GM23248 (cell line): ENCODE measurements around the gene KY. TPM values are rescaled to one million over a fixed set of nuclear protein-coding genes. Genes with fewer than 3 reads are reported as not detected.
A peak's percentile ranks its signal among the peaks of the same experiment; 100 is the strongest.
"Not testable (repeated sequence)": the region's sequence is repeated elsewhere in the genome, so short reads cannot be mapped to it uniquely, and the experiment has no call there.

Source experiments
- DNase-seq: peaks from one replicate; pipeline ENCODE4 v3.0.0-alpha.2; 2015
- H2AFZ ChIP-seq: fragments of 200-600 bp; sonication (generic); 2 replicates; pipeline ENCODE4 v1.6.1; 2016; ENCODE audit warnings: antibody characterized with exemption
- H3F3A ChIP-seq: fragments of 200-600 bp; sonication (generic); 2 replicates; pipeline ENCODE4 v1.6.1; 2016; ENCODE audit warnings: mild to moderate bottlenecking, antibody characterized with exemption, mixed run types; ENCODE audit not compliant: insufficient read depth
- H3K27ac ChIP-seq: fragments of 200-600 bp; sonication (generic); 2 replicates; pipeline ENCODE4 v1.5.1; 2016; ENCODE audit warnings: mild to moderate bottlenecking
- H3K27me3 ChIP-seq: fragments of 200-600 bp; sonication (generic); replicated peaks from 2 replicates; pipeline ENCODE4 v1.6.1; 2016; ENCODE audit warnings: mild to moderate bottlenecking; ENCODE audit not compliant: insufficient read depth
- H3K36me3 ChIP-seq: fragments of 200-600 bp; sonication (generic); 2 replicates; pipeline ENCODE4 v1.6.1; 2016; ENCODE audit warnings: low read depth, mild to moderate bottlenecking
- H3K4me1 ChIP-seq: fragments of 200-600 bp; sonication (generic); 2 replicates; pipeline ENCODE4 v1.6.1; 2016; ENCODE audit warnings: mild to moderate bottlenecking; ENCODE audit not compliant: insufficient read depth
- H3K4me2 ChIP-seq: fragments of 200-600 bp; sonication (generic); one replicate; pipeline ENCODE4 v1.6.1; 2016; ENCODE audit warnings: mild to moderate bottlenecking; ENCODE audit not compliant: unreplicated experiment
- H3K4me3 ChIP-seq: fragments of 200-600 bp; sonication (generic); 2 replicates; pipeline ENCODE4 v1.5.1; 2016; ENCODE audit warnings: mild to moderate bottlenecking
- H3K79me2 ChIP-seq: fragments of 200-600 bp; sonication (generic); 2 replicates; pipeline ENCODE4 v1.6.1; 2016; ENCODE audit warnings: mild to moderate bottlenecking; ENCODE audit not compliant: insufficient read depth
- H3K9ac ChIP-seq: fragments of 200-600 bp; sonication (generic); 2 replicates; pipeline ENCODE4 v1.6.1; 2016; ENCODE audit warnings: mild to moderate bottlenecking
- H3K9me2 ChIP-seq: fragments of 200-600 bp; sonication (generic); 2 replicates; pipeline ENCODE4 v1.6.1; 2016; ENCODE audit warnings: mixed run types, mild to moderate bottlenecking, moderate library complexity; ENCODE audit not compliant: insufficient read depth
- H3K9me3 ChIP-seq: fragments of 200-600 bp; sonication (generic); one replicate; pipeline ENCODE4 v1.6.1; 2017; ENCODE audit warnings: low read depth
- H4K20me1 ChIP-seq: fragments of 200-600 bp; sonication (generic); 2 replicates; pipeline ENCODE4 v1.6.0; 2016; ENCODE audit not compliant: insufficient read depth
- EZH2 ChIP-seq: fragments of 200-600 bp; sonication (generic); IDR thresholded peaks from 2 replicates; pipeline ENCODE4 v1.6.1; 2018; ENCODE audit warnings: antibody characterized with exemption, mild to moderate bottlenecking; ENCODE audit not compliant: insufficient read depth, poor library complexity, severe bottlenecking
- EZH2phosphoT487 ChIP-seq: fragments of 200-600 bp; sonication (generic); IDR thresholded peaks from 2 replicates; pipeline ENCODE4 v1.6.1; 2018; ENCODE audit warnings: antibody characterized with exemption, moderate library complexity, mild to moderate bottlenecking, low read depth; ENCODE audit not compliant: insufficient read depth
- whole genome bisulfite sequencing, 2 experiments: methylation state at CpG; one replicate each; pipeline ENCODE4 v1.1.6; 2015 to 2017; ENCODE audit warnings: low lambda C conversion rate in 2 of 2, low coverage in 1 of 2; ENCODE audit errors: missing lambda C conversion rate in 2 of 2; 5-methylcytosine and 5-hydroxymethylcytosine counted together
- in situ Hi-C: fragments of 300-500 bp; cut with MboI; formaldehyde crosslinking; loops from 2 replicates; pipeline ENCODE4 v1.15.0; 2020
- polyA plus RNA-seq: library from polyadenylated mRNA; unstranded; fragments of >200 nt; fragmentation: Nextera tagmentation; extraction: Ambion mirVana; gene quantifications from 2 replicates; pipeline ENCODE4 v1.2.1, GENCODE V29; 2016
- total RNA-seq: library from RNA; depleted of rRNA; stranded (reverse); fragments of >200 nt; shearing (Covaris generic); gene quantifications from 2 replicates; pipeline ENCODE4 v1.2.3, GENCODE V29; 2014

KY gene
- total and polyA plus RNA-seq, 2 experiments from 2014 or later = 0.65 to 0.76 TPM

DNA sequence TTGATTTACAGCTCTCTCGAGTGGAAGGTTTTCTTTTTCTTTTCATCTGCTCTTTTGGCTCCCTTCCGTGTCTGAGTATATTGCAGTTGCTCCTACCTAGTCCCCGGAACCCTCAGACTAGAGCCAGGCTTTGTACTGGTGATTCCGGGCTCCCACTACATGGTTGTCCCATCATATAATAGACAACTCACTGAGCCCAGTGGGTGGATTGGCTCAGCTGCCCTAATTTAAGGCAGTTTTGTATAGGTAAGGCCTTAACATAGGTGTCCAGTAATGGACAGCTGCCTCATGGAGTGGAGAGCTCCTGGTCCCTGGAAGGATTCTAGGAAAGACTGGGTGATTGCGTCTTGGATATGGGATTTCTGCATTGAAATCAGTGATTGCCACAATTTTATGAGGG lies 58.0 kb downstream of the KY start:
- Histone ChIP-seq H3K79me2 (no peaks in the 10 kb centered on the region), H3K9me3 (no peaks in the 10 kb centered on the region), H3K4me2 (no peak overlapping the region), H2AFZ (no peak overlapping the region), H3K36me3 (no peaks in the 10 kb centered on the region), H4K20me1 (no peaks in the 10 kb centered on the region), H3K9me2 (no peaks in the 10 kb centered on the region), H3K4me3 (no peak overlapping the region), H3F3A (no peaks in the 10 kb centered on the region), H3K27me3 (no peaks in the 10 kb centered on the region), H3K9ac (no peak overlapping the region), H3K27ac (no peak overlapping the region), H3K4me1 (no peaks in the 10 kb centered on the region)
- WGBS, 2 experiments = 65 to 66% methylated on average over 5 of the region's 5 CpGs
- DNase-seq = no peak
- in situ Hi-C loops = no loop called here
- no peak for TF ChIP-seq EZH2phosphoT487
- TF ChIP-seq EZH2 = no peak

DNA sequence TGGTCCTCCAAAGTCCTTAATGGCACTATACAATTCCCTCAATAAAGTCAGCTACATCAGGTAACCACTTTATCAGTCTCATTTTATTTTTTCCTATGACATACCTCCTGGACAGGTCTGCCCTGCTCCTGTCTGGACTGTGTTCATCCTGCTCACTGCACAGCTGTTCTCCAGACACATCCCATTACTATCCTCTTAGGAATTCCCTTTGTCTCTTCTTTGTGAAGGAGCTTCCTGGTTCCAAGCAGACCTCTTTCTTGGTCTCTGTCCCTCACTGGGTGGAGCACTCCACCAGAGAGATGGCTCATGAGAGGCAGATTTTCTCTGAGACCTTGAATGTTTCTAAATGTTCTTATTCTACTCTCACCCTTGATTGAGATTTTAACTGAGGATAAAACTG lies 60.1 kb downstream of the KY start:
- Histone ChIP-seq H2AFZ (no peak overlapping the region), H3K27me3 (no peaks in the 10 kb centered on the region), H3K36me3 (no peaks in the 10 kb centered on the region), H3K9ac (no peak overlapping the region), H3K27ac (no peak overlapping the region), H3K4me1 (no peaks in the 10 kb centered on the region), H3K79me2 (no peaks in the 10 kb centered on the region), H3K9me3 (no peaks in the 10 kb centered on the region), H3K9me2 (no peaks in the 10 kb centered on the region), H3K4me3 (no peak overlapping the region), H3F3A (no peaks in the 10 kb centered on the region), H3K4me2 (no peak overlapping the region), H4K20me1 (no peaks in the 10 kb centered on the region)
- in situ Hi-C loops = no loop called here
- peak; percentile 28 for DNase-seq
- no peak for TF ChIP-seq EZH2
- no peak for TF ChIP-seq EZH2phosphoT487

DNA sequence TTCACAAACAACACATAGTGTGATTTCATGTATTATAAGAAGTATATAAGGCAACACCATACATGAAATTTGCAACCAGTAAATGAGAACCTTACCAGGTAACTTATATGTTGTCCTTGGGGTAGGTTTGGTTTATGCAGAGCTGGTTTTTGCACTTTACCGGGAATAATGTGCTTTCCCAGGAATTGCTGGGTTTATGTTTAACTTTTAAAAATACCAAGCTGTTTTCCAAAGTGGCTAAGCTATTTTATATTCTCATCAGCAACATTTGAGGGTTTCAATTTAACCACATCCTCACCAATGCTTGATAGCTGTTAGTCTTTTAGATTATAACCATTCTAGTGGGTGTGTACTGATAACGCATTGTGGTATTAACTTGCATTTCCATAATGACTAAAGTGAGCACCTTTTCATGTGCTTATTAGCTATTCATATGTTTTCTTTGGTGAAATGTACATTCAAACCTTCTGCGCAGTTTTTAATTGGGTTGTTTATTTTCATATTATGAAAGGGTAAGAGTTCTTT lies 71.6 kb downstream of the KY start:
- Histone ChIP-seq H3F3A (no peaks in the 10 kb centered on the region), H2AFZ (no peak overlapping the region), H3K9ac (no peak overlapping the region), H3K36me3 (no peaks in the 10 kb centered on the region), H3K79me2 (no peaks in the 10 kb centered on the region), H3K4me2 (no peak overlapping the region), H3K27me3 (no peaks in the 10 kb centered on the region), H3K9me2 (no peaks in the 10 kb centered on the region), H3K4me3 (no peak overlapping the region), H3K9me3 (no peaks in the 10 kb centered on the region), H4K20me1 (no peaks in the 10 kb centered on the region), H3K27ac (no peak overlapping the region), H3K4me1 (no peaks in the 10 kb centered on the region)
- in situ Hi-C loops = no loop called here
- 87 to 90% methylated on average over 3 of the region's 3 CpGs for WGBS, 2 experiments
- TF ChIP-seq EZH2 = no peak
- no peak for TF ChIP-seq EZH2phosphoT487
- no peak for DNase-seq

DNA sequence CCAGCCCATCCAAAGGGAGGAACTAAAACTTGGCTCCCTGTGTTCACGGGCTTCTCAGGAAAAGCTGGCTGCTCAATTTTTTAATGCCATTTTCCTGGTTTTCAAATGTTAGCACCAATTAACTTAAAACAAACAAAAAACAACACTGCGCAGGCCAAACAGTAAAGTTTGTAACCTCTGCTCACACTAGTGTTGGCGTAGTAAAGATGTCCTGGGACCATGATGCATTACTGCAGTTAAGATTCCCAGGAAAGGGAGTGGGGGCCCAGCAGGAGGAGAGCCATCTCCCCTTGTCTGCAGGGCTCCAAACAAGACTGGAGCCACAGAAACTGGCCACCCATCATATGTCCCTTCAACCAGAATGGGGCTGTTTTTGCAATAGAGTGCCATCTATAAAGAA lies 74.0 kb downstream of the KY start:
- TF ChIP-seq EZH2 (no peak), EZH2phosphoT487 (no peak)
- WGBS, 2 experiments = 66 to 86% methylated on average over 3 of the region's 3 CpGs
- Histone ChIP-seq H3F3A (no peaks in the 10 kb centered on the region), H3K36me3 (no peaks in the 10 kb centered on the region), H3K79me2 (no peaks in the 10 kb centered on the region), H3K27me3 (no peaks in the 10 kb centered on the region), H3K4me2 (no peak overlapping the region), H3K9me3 (no peaks in the 10 kb centered on the region), H4K20me1 (no peaks in the 10 kb centered on the region), H2AFZ (no peak overlapping the region), H3K9ac (no peak overlapping the region), H3K4me1 (no peaks in the 10 kb centered on the region), H3K4me3 (no peak overlapping the region), H3K27ac (no peak overlapping the region), H3K9me2 (no peaks in the 10 kb centered on the region)
- in situ Hi-C loops = no loop called here
- DNase-seq = no peak

DNA sequence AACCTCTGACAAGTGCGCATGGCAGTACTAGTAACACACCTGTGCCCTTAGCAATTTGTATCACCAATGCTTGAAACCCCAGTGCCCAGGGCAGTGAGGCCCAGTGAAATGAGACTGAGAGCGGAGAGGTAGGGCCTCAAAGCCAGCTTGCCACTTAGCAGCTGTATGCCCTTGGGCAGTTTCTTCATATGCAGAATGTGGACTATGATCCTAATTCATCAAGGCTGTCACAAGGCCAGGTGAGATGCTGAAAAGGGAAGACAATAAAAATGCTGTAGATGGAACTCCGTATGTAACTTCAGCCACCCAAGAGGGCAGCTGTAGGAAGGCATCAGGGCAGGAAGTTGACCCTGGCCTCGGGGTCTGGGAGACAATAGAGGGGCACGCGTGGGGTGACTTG lies 74.4 kb downstream of the KY start:
- Histone ChIP-seq H3K27me3 (no peaks in the 10 kb centered on the region), H3K9me2 (no peaks in the 10 kb centered on the region), H3K4me2 (no peak overlapping the region), H3K36me3 (no peaks in the 10 kb centered on the region), H3F3A (no peaks in the 10 kb centered on the region), H4K20me1 (no peaks in the 10 kb centered on the region), H3K4me3 (no peak overlapping the region), H3K27ac (no peak overlapping the region), H3K9me3 (no peaks in the 10 kb centered on the region), H3K4me1 (no peaks in the 10 kb centered on the region), H3K9ac (no peak overlapping the region), H2AFZ (no peak overlapping the region), H3K79me2 (no peaks in the 10 kb centered on the region)
- WGBS, 2 experiments = 60 to 62% methylated on average over 6 of the region's 6 CpGs
- DNase-seq = no peak
- TF ChIP-seq EZH2 = no peak
- no peak for TF ChIP-seq EZH2phosphoT487
- in situ Hi-C loops = no loop called here

DNA sequence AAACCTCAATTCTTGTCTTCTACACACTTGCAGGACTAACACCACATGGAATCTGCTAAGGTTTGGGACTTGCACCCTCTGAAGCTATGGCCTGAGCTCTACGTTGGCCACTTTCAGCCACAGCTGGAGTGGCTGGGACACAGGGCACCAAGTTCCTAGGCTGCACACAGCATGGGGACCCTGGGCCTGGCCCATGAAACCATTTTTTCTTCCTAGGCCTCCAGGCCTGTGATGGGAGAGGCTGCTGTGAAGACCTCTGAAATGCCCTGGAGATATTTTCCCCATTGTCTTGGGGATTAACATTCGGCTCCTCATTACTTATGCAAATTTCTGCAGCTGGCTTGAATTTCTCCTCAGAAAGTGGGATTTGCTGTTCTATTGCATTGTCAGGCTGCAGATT lies 80.9 kb downstream of the KY start:
- H3K4me3 ChIP-seq, H3K27ac ChIP-seq, H3K9me3 ChIP-seq, H3K4me1 ChIP-seq, DNase-seq, in situ Hi-C loops, H3K4me2 ChIP-seq, H3K9ac ChIP-seq, H3F3A ChIP-seq, H4K20me1 ChIP-seq, H3K9me2 ChIP-seq, H3K79me2 ChIP-seq, H3K27me3 ChIP-seq, H3K36me3 ChIP-seq, H2AFZ ChIP-seq: not testable (repeated sequence)
- 85 to 88% methylated on average over 2 of the region's 2 CpGs for WGBS, 2 experiments
